Mucosa of rectum (tissue), 2 donors: ENCODE results near the gene SLC1A7.

Experiments used
- H3K27ac ChIP-seq, 2 donors: one replicate each; pipeline ENCODE4 v1.7.0; 2013; ENCODE audit warnings: inconsistent platforms in 2 of 2, low read depth in 2 of 2, low read length in 2 of 2
- H3K27me3 ChIP-seq, 2 donors: one replicate each; pipeline ENCODE4 v1.7.0; 2013; ENCODE audit warnings: low read length in 2 of 2; ENCODE audit not compliant: control insufficient read depth in 2 of 2, insufficient read depth in 2 of 2
- H3K36me3 ChIP-seq, 2 donors: one replicate each; pipeline ENCODE4 v1.7.0; 2013; ENCODE audit warnings: low read length in 2 of 2; ENCODE audit not compliant: control insufficient read depth in 2 of 2, insufficient read depth in 2 of 2
- H3K4me1 ChIP-seq, 2 donors: one replicate each; pipeline ENCODE4 v1.7.0; 2013; ENCODE audit warnings: low read length in 2 of 2, mild to moderate bottlenecking in 1 of 2; ENCODE audit not compliant: control insufficient read depth in 2 of 2, insufficient read depth in 2 of 2
- H3K4me3 ChIP-seq, 2 donors: one replicate each; pipeline ENCODE4 v1.7.0; 2013; ENCODE audit warnings: low read length in 2 of 2
- H3K9ac ChIP-seq, 2 donors: one replicate each; pipeline ENCODE4 v1.7.0; 2013; ENCODE audit warnings: low read length in 2 of 2, low read depth in 1 of 2, mild to moderate bottlenecking in 1 of 2
- H3K9me3 ChIP-seq, 2 donors: one replicate each; pipeline ENCODE4 v1.7.0; 2013; ENCODE audit warnings: low read length in 2 of 2; ENCODE audit not compliant: control insufficient read depth in 2 of 2
- donor health status: healthy.
- donor health status: Normal muscosa, but diverticular disease.

SLC1A7 gene

GRCh38 chr1:53180951-53181350 is 38.5 kb upstream of the SLC1A7 start:
- Histone ChIP-seq H3K27me3 (no peaks in the 10 kb centered on the region), H3K36me3 (no peaks in the 10 kb centered on the region), H3K9me3 (no peaks in the 10 kb centered on the region), H3K9ac (no peak overlapping the region), H3K27ac (no peak overlapping the region), H3K4me3 (no peak overlapping the region), H3K4me1 (peaks cover 13 to 46% of the 10 kb centered on the region in 2 donors)

- no peak overlapping the region for H3K9ac ChIP-seq
- no peaks in the 10 kb centered on the region for H3K36me3 ChIP-seq
- no peak overlapping the region for H3K4me3 ChIP-seq
- no peaks in the 10 kb centered on the region for H3K27me3 ChIP-seq
- H3K27ac ChIP-seq: no peak overlapping the region
- H3K4me1 ChIP-seq: peaks cover 20 to 46% of the 10 kb centered on the region in 2 donors
- H3K9me3 ChIP-seq: no peaks in the 10 kb centered on the region
Measured at GRCh38 chr1:53180226-53180625, 37.8 kb upstream of the SLC1A7 start.

GRCh38 chr1:53176452-53177208 is 34.2 kb upstream of the SLC1A7 start:
- no peak overlapping the region for H3K4me3 ChIP-seq
- no peaks in the 10 kb centered on the region for H3K36me3 ChIP-seq
- H3K9me3 ChIP-seq: no peaks in the 10 kb centered on the region
- H3K9ac ChIP-seq: no peak overlapping the region
- H3K27ac ChIP-seq: peak overlapping the region in 1 of 2 donors; percentile 10
- H3K4me1 ChIP-seq: peaks cover 14 to 24% of the 10 kb centered on the region in 2 donors
- H3K27me3 ChIP-seq: no peaks in the 10 kb centered on the region

GRCh38 chr1:53174971-53175913 is 32.8 kb upstream of the SLC1A7 start:
- no peaks in the 10 kb centered on the region for H3K9me3 ChIP-seq
- no peak overlapping the region for H3K4me3 ChIP-seq

GRCh38 chr1:53172426-53173128 is 30.1 kb upstream of the SLC1A7 start:
- Histone ChIP-seq H3K4me3 (no peak overlapping the region), H3K9me3 (no peaks in the 10 kb centered on the region), H3K27ac (peak overlapping the region in 1 of 2 donors; percentile 61), H3K27me3 (no peaks in the 10 kb centered on the region), H3K4me1 (peaks cover 14 to 24% of the 10 kb centered on the region in 2 donors), H3K9ac (no peak overlapping the region), H3K36me3 (no peaks in the 10 kb centered on the region)

More at GRCh38 chr1:53174971-53175913, 32.8 kb upstream of the SLC1A7 start:
- Histone ChIP-seq H3K27ac (peak overlapping the region; percentile 19 to 27), H3K9ac (no peak overlapping the region), H3K4me1 (peaks cover 14 to 24% of the 10 kb centered on the region in 2 donors), H3K36me3 (no peaks in the 10 kb centered on the region), H3K27me3 (no peaks in the 10 kb centered on the region)

- Histone ChIP-seq H3K9me3 (no peaks in the 10 kb centered on the region), H3K4me3 (no peak overlapping the region), H3K27me3 (no peaks in the 10 kb centered on the region)
Measured at GRCh38 chr1:53166912-53167311, 24.5 kb upstream of the SLC1A7 start.

GRCh38 chr1:53166366-53166765 is 23.9 kb upstream of the SLC1A7 start:
- no peaks in the 10 kb centered on the region for H3K36me3 ChIP-seq
- no peaks in the 10 kb centered on the region for H3K27me3 ChIP-seq
- no peak overlapping the region for H3K9ac ChIP-seq
- H3K9me3 ChIP-seq: no peaks in the 10 kb centered on the region
- H3K4me3 ChIP-seq: no peak overlapping the region
- no peaks in the 10 kb centered on the region for H3K4me1 ChIP-seq
- H3K27ac ChIP-seq: no peak overlapping the region

More at GRCh38 chr1:53166912-53167311, 24.5 kb upstream of the SLC1A7 start:
- no peak overlapping the region for H3K27ac ChIP-seq
- H3K4me1 ChIP-seq: peaks cover 0 to under 1% of the 10 kb centered on the region in 2 donors
- H3K9ac ChIP-seq: no peak overlapping the region
- no peaks in the 10 kb centered on the region for H3K36me3 ChIP-seq

GRCh38 chr1:53165408-53165961 is 23.0 kb upstream of the SLC1A7 start:
- Histone ChIP-seq H3K4me3 (no peak overlapping the region), H3K36me3 (no peaks in the 10 kb centered on the region), H3K27ac (no peak overlapping the region), H3K9ac (no peak overlapping the region), H3K27me3 (no peaks in the 10 kb centered on the region), H3K9me3 (no peaks in the 10 kb centered on the region), H3K4me1 (no peaks in the 10 kb centered on the region)

- Histone ChIP-seq H3K36me3 (no peaks in the 10 kb centered on the region), H3K9me3 (no peaks in the 10 kb centered on the region), H3K27ac (no peak overlapping the region), H3K4me3 (no peak overlapping the region), H3K9ac (no peak overlapping the region), H3K4me1 (no peaks in the 10 kb centered on the region), H3K27me3 (no peaks in the 10 kb centered on the region)
Measured at GRCh38 chr1:53163291-53163768, 20.9 kb upstream of the SLC1A7 start.
